HG02970 (cell line): ENCODE measurements around the gene DYNC1I1.

Experiments
- ATAC-seq: cut with Tn5 transposase; IDR thresholded peaks from one replicate; pipeline ENCODE4 v1.9.1; 2021; ENCODE audit warnings: mild to moderate bottlenecking, moderate library complexity, moderate number of reproducible peaks; ENCODE audit not compliant: unreplicated experiment, low FRiP score

Gene DYNC1I1

GRCh38 chr7:95772298-95772770, at the start of gene DYNC1I1:
TSS of gene DYNC1I1 (plus strand) at chr7:95772554. CDS start at chr7:95804730, 32,176 bp downstream.
- peak; percentile 84 for ATAC-seq

GRCh38 chr7:95723583-95724180, 48.7 kb upstream of the DYNC1I1 start:
- ATAC-seq: no peak

- ATAC-seq: no peak
These were observed 47.1 kb upstream of the DYNC1I1 start for GRCh38 chr7:95725205-95725604.

- ATAC-seq: no peak
These were observed 41.7 kb upstream of the DYNC1I1 start for GRCh38 chr7:95730493-95731280.

GRCh38 chr7:95736635-95737034, 35.7 kb upstream of the DYNC1I1 start:
- no peak for ATAC-seq

GRCh38 chr7:95737828-95738505, 34.4 kb upstream of the DYNC1I1 start:
- ATAC-seq: no peak

- ATAC-seq: no peak
These were observed 23.3 kb upstream of the DYNC1I1 start for GRCh38 chr7:95749044-95749443.

- no peak for ATAC-seq
These were observed 22.8 kb upstream of the DYNC1I1 start for GRCh38 chr7:95749515-95749914.

GRCh38 chr7:95753440-95753839, 18.9 kb upstream of the DYNC1I1 start:
- ATAC-seq: no peak

GRCh38 chr7:95755277-95755934, 16.9 kb upstream of the DYNC1I1 start:
- no peak for ATAC-seq

- no peak for ATAC-seq
These were observed 14.2 kb upstream of the DYNC1I1 start for GRCh38 chr7:95758187-95758586.

GRCh38 chr7:95766086-95766485, 6.3 kb upstream of the DYNC1I1 start:
- no peak for ATAC-seq

GRCh38 chr7:95766657-95767056, 5.7 kb upstream of the DYNC1I1 start:
- ATAC-seq: no peak

GRCh38 chr7:95772771-95773581, 622 bp downstream of the DYNC1I1 start:
- peak; percentile 6 for ATAC-seq

GRCh38 chr7:95776561-95777185, 4.3 kb downstream of the DYNC1I1 start:
- ATAC-seq: no peak

- no peak for ATAC-seq
These were observed 4.9 kb downstream of the DYNC1I1 start for GRCh38 chr7:95777269-95777668.

- ATAC-seq: no peak
These were observed 8.3 kb downstream of the DYNC1I1 start for GRCh38 chr7:95780665-95781064.

- no peak for ATAC-seq
These were observed 9.7 kb downstream of the DYNC1I1 start for GRCh38 chr7:95781961-95782586.

GRCh38 chr7:95784796-95785195, 12.4 kb downstream of the DYNC1I1 start:
- no peak for ATAC-seq
